Upper lobe of left lung (tissue), 6 donors: ENCODE measurements around the gene ACTG1. TPM values are rescaled to one million over a fixed set of nuclear protein-coding genes. Genes with fewer than 3 reads are reported as not detected.
"Not testable (repeated sequence)": the region's sequence is repeated elsewhere in the genome, so short reads cannot be mapped to it uniquely, and the experiment has no call there.

ENCODE experiments used
- ATAC-seq, 2 donors: fragments of 200-7000 bp; cut with Tn5 transposase; one replicate each; pipeline ENCODE4 v1.9.1; 2022; ENCODE audit warnings: mild to moderate bottlenecking in 2 of 2, moderate library complexity in 2 of 2; ENCODE audit not compliant: low FRiP score in 2 of 2
- DNase-seq, 2 donors: peaks; one replicate each; pipeline ENCODE4 v3.0.0-alpha.2; 2019 to 2020
- H3K27ac ChIP-seq, 4 donors: fragments of 200-600 bp; sonication (generic); one replicate each; pipeline ENCODE4 v1.5.1; 2016 to 2019
- H3K27me3 ChIP-seq, 4 donors: fragments of 200-600 bp; sonication (generic); one replicate each; pipeline ENCODE4 v1.5.1; 2017 to 2019
- H3K36me3 ChIP-seq, 4 donors: fragments of 200-600 bp; sonication (generic); one replicate each; pipeline ENCODE4 v1.5.1; 2016 to 2019
- H3K4me1 ChIP-seq, 4 donors: fragments of 200-600 bp; sonication (generic); one replicate each; pipeline ENCODE4 v1.5.1; 2018 to 2019
- H3K4me3 ChIP-seq, 4 donors: fragments of 200-600 bp; sonication (generic); one replicate each; pipeline ENCODE4 v1.5.1; 2017 to 2019; ENCODE audit warnings: mild to moderate bottlenecking in 2 of 4, moderate library complexity in 1 of 4
- H3K9me3 ChIP-seq, 4 donors: fragments of 200-600 bp; sonication (generic); one replicate each; pipeline ENCODE4 v1.5.1; 2018 to 2019
- EP300 ChIP-seq, 4 donors: sonication (generic); formaldehyde crosslinking; IDR thresholded peaks; one replicate each; pipeline ENCODE4 v1.5.1; 2017; ENCODE audit warnings: antibody characterized with exemption in 4 of 4, control low read depth in 2 of 4
- POLR2A ChIP-seq, 4 donors: fragments of 450-650 bp; IDR thresholded peaks; one replicate each; pipeline ENCODE4 v1.5.1; 2016 to 2017; ENCODE audit warnings: antibody characterized with exemption in 4 of 4, mild to moderate bottlenecking in 2 of 4
- POLR2AphosphoS5 ChIP-seq, 2 donors: sonication (generic); formaldehyde crosslinking; IDR thresholded peaks; one replicate each; pipeline ENCODE4 v1.5.1; 2017; ENCODE audit warnings: antibody characterized with exemption in 2 of 2
- WGBS, 2 donors: methylation state at CpG; one replicate each; pipeline ENCODE4 v1.1.5; 2017 to 2018; 5-methylcytosine and 5-hydroxymethylcytosine counted together
- total RNA-seq, 6 donors: library from RNA; depleted of rRNA in 4 of 6; stranded (reverse); fragments of >200 nt in 4 of 6; gene quantifications; one replicate each; pipeline versions ENCODE4 v1.1.0 to v1.2.1, GENCODE V29; 2016 to 2021
- TF ChIP-seq, protein P1 (sequence below), 6 experiments: fragments of 450-650 bp in 4 of 6; fragments of 200-600 bp in 2 of 6; sonication (generic) in 2 of 6; IDR thresholded peaks; one replicate each; pipeline ENCODE4 v1.5.1; 2016 to 2019; ENCODE audit warnings: antibody characterized with exemption in 6 of 6
- donor health status: DM: no; HTN: no; CAD: no; lungs with moderate emphysema.
- donor health status: DM: no; HTN: yes; CAD: no; lungs with severe emphysema.

ACTG1 gene
- total RNA-seq, 6 donors from 2014 or later: 902 to 3,864 (median 2,097) TPM

GRCh38 chr17:81532490-81533287, 20.1 kb upstream of the ACTG1 start:
- no peak for TF ChIP-seq POLR2A (IDR thresholded peaks at IDR 0.05)
- TF ChIP-seq, protein P1, sequence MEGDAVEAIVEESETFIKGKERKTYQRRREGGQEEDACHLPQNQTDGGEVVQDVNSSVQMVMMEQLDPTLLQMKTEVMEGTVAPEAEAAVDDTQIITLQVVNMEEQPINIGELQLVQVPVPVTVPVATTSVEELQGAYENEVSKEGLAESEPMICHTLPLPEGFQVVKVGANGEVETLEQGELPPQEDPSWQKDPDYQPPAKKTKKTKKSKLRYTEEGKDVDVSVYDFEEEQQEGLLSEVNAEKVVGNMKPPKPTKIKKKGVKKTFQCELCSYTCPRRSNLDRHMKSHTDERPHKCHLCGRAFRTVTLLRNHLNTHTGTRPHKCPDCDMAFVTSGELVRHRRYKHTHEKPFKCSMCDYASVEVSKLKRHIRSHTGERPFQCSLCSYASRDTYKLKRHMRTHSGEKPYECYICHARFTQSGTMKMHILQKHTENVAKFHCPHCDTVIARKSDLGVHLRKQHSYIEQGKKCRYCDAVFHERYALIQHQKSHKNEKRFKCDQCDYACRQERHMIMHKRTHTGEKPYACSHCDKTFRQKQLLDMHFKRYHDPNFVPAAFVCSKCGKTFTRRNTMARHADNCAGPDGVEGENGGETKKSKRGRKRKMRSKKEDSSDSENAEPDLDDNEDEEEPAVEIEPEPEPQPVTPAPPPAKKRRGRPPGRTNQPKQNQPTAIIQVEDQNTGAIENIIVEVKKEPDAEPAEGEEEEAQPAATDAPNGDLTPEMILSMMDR (IDR thresholded peaks at IDR 0.05): no peak
- TF ChIP-seq POLR2AphosphoS5 (IDR thresholded peaks at IDR 0.05): no peak
- TF ChIP-seq EP300 (IDR thresholded peaks at IDR 0.05): no peak
- peaks cover 18 to 26% (median 20%) of the 10 kb centered on the region in 4 donors for H3K4me1 ChIP-seq
- no peak overlapping the region for H3K4me3 ChIP-seq
- ATAC-seq (no peak), DNase-seq (no peak)
- H3K9me3 ChIP-seq: no peaks in the 10 kb centered on the region
- no peaks in the 10 kb centered on the region for H3K36me3 ChIP-seq
- H3K27me3 ChIP-seq: peaks cover 0 to 24% (median 15%) of the 10 kb centered on the region in 4 donors
- H3K27ac ChIP-seq: no peak overlapping the region
- WGBS, 2 donors: 88 to 90% methylated on average over 9 to 11 of the region's 11 CpGs

DNA sequence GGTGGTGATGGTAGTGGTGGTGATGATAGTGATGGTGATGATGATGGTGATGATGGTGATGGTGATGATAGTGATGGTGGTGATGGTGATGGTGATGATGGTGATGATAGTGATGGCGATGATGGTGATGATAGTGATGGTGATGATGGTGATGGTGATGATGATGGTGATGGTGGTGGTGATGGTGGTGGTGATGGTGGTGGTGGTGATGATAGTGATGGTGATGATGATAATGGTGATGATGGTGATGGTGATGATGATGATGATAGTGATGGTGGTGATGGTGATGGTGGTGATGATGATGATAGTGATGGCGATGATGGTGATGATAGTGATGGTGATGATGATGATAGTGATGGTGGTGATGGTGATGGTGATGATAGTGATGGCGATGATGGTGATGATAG, 19.4 kb upstream of the ACTG1 start:
- peaks cover 12 to 22% (median 17%) of the 10 kb centered on the region in 4 donors for H3K4me1 ChIP-seq
- WGBS, 2 donors: 96 to 97% methylated on average over 3 of the region's 3 CpGs
- H3K36me3 ChIP-seq, H3K9me3 ChIP-seq, H3K4me3 ChIP-seq, DNase-seq, ATAC-seq, H3K27ac ChIP-seq: not testable (repeated sequence)
- H3K27me3 ChIP-seq: peaks cover 0 to 17% (median 10%) of the 10 kb centered on the region in 4 donors

DNA sequence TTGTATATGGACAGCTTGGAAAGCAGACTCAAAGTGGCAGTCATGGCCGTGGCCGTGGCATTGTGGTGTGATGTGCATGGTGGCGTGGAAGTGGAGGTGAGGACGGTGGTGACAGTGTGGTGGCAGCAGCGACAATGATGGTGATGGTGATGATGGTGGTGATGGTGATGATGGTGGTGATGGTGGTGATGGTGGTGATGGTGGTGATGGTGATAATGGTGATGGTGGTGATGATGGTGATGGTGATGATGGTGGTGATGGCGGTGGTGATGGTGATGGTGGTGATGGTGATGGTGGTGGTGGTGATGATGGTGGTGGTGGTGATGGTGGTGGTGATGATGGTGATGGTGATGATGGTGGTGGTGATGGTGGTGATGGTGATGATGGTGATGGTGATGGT, 18.4 kb upstream of the ACTG1 start:
- H3K4me1 ChIP-seq: peaks cover 3 to 12% (median 8%) of the 10 kb centered on the region in 4 donors
- not testable (repeated sequence) for ATAC-seq, H3K4me3 ChIP-seq, H3K36me3 ChIP-seq, H3K27me3 ChIP-seq, H3K27ac ChIP-seq, H3K9me3 ChIP-seq, DNase-seq
- WGBS, 2 donors: 78 to 80% methylated on average over 6 of the region's 6 CpGs

GRCh38 chr17:81529437-81529803, 16.8 kb upstream of the ACTG1 start:
- no peaks in the 10 kb centered on the region for H3K36me3 ChIP-seq
- ATAC-seq (no peak), DNase-seq (no peak)
- H3K27me3 ChIP-seq: peaks cover 0 to 3% (median under 1%) of the 10 kb centered on the region in 4 donors
- H3K4me3 ChIP-seq: no peak overlapping the region
- 95 to 100% methylated on average over 5 to 6 of the region's 6 CpGs for WGBS, 2 donors
- H3K4me1 ChIP-seq: peaks cover 3 to 11% (median 8%) of the 10 kb centered on the region in 4 donors
- H3K9me3 ChIP-seq: no peaks in the 10 kb centered on the region
- no peak overlapping the region for H3K27ac ChIP-seq
- TF ChIP-seq, protein P1 (IDR thresholded peaks at IDR 0.05): no peak
- no peak for TF ChIP-seq POLR2AphosphoS5 (IDR thresholded peaks at IDR 0.05)
- no peak for TF ChIP-seq EP300 (IDR thresholded peaks at IDR 0.05)
- TF ChIP-seq POLR2A (IDR thresholded peaks at IDR 0.05): no peak

GRCh38 chr17:81528651-81529436, 16.2 kb upstream of the ACTG1 start:
- TF ChIP-seq EP300 (IDR thresholded peaks at IDR 0.05) (no peak), POLR2A (IDR thresholded peaks at IDR 0.05) (no peak), POLR2AphosphoS5 (IDR thresholded peaks at IDR 0.05) (no peak)
- TF ChIP-seq, protein P1 (IDR thresholded peaks at IDR 0.05): no peak
- ATAC-seq (no peak), DNase-seq (peak in 1 of 2 donors; percentile 81)
- H3K27ac ChIP-seq: no peak overlapping the region
- no peaks in the 10 kb centered on the region for H3K9me3 ChIP-seq
- WGBS, 2 donors: 87 to 89% methylated on average over 25 to 43 of the region's 62 CpGs
- H3K4me3 ChIP-seq: no peak overlapping the region
- peaks cover 3 to 11% (median 8%) of the 10 kb centered on the region in 4 donors for H3K4me1 ChIP-seq
- peaks cover 0 to 6% (median 2%) of the 10 kb centered on the region in 4 donors for H3K27me3 ChIP-seq
- H3K36me3 ChIP-seq: no peaks in the 10 kb centered on the region
